GM12864 (cell line): Measurements from ENCODE around the gene NEB.

Experiments
- DNase-seq: peaks from one replicate; pipeline ENCODE4 v3.0.0-alpha.2; 2011; ENCODE audit warnings: low read depth
- H3K4me3 ChIP-seq: 2 replicates; pipeline ENCODE4 v1.5.1; 2011; ENCODE audit warnings: mild to moderate bottlenecking, low read depth, low read length, control low read depth
- TF ChIP-seq, protein P1 (sequence below): IDR thresholded peaks from 2 replicates; pipeline ENCODE4 v1.5.1; 2011; ENCODE audit warnings: low read depth, mild to moderate bottlenecking, moderate library complexity, low read length, control low read depth, inconsistent platforms; ENCODE audit errors: missing control alignments

The NEB gene

DNA sequence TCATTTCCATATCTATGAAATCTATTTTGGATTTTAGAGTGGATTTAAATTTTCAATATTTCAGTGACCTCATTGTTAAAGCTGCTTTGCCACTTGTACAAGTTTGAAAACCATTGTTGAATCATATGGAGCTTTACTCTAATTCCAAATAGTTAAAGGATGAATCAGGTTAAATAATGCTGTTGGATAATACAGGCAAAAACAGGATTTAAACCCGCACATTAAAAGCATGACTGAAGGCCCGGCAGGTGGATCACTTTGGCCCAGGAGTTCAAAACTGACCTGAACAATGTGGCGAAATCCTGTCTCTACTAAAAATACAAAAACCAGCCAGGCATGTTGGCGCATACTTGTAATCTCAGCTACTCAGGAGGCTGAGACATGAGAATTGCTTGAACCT, 256.3 kb downstream of the NEB start:
- no peak for DNase-seq
- TF ChIP-seq, protein P1, sequence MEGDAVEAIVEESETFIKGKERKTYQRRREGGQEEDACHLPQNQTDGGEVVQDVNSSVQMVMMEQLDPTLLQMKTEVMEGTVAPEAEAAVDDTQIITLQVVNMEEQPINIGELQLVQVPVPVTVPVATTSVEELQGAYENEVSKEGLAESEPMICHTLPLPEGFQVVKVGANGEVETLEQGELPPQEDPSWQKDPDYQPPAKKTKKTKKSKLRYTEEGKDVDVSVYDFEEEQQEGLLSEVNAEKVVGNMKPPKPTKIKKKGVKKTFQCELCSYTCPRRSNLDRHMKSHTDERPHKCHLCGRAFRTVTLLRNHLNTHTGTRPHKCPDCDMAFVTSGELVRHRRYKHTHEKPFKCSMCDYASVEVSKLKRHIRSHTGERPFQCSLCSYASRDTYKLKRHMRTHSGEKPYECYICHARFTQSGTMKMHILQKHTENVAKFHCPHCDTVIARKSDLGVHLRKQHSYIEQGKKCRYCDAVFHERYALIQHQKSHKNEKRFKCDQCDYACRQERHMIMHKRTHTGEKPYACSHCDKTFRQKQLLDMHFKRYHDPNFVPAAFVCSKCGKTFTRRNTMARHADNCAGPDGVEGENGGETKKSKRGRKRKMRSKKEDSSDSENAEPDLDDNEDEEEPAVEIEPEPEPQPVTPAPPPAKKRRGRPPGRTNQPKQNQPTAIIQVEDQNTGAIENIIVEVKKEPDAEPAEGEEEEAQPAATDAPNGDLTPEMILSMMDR: no peak

DNA sequence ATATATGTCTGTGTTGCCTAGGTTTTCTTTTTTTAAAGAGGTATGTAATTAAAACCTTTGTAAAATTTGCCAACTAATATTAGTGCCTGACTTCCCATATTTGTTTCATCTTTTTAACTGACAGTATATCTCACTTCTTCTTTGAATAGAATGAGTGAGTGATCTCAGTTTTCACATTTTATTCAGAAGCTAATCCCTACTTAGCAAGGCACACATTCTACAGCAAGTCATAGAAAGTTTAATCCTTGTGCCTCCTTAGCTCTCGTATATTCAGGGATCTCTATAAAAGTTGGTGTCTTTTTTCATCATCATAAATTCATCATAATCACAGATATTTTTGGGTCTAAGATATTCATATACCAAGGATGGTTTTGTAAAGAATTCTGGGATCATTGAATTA, 258.0 kb downstream of the NEB start:
- DNase-seq: no peak
- TF ChIP-seq, protein P1: no peak
- H3K4me3 ChIP-seq: no peak overlapping the region

More for the DNA sequence above, 256.3 kb downstream of the NEB start:
- no peak overlapping the region for H3K4me3 ChIP-seq

DNA sequence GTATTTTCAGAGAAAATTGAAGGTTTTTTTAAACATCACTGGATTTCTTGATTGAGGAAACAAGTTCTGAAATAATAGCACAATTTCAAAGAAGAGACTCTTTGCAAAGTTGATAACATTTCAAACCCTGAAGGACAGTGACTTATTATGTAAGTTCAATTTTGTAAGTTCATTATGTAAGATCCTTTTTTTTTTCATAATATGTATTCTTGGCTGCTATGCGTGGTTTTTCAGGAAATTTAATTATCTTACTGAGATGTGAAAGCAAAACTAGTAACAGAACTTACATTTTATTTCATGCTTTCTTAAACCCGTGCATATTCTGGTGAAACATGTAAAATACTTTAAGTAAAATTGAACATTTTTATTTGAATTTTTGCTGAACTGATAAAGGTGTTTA, 259.2 kb downstream of the NEB start:
- DNase-seq: no peak
- TF ChIP-seq, protein P1: no peak
- H3K4me3 ChIP-seq: no peak overlapping the region

DNA sequence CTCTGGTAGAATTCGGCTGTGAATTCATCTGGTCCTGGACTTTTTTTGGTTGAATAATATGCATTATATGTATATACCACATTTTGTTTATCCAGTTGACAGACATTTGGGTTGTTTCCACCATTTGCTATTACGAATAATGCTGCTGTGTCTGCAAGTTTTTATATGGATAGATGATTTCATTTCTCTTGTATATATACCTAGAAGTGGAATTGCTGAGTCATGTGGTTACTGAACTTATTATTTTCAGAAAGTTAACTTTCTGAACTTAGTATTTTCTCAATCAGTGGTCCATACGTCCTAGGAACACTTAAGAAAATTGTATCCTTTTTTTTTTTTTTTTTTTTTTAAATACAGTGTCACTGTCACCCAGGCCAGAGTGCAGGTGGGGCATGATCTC, 261.3 kb downstream of the NEB start:
- DNase-seq: no peak
- no peak overlapping the region for H3K4me3 ChIP-seq
- TF ChIP-seq, protein P1: no peak

DNA sequence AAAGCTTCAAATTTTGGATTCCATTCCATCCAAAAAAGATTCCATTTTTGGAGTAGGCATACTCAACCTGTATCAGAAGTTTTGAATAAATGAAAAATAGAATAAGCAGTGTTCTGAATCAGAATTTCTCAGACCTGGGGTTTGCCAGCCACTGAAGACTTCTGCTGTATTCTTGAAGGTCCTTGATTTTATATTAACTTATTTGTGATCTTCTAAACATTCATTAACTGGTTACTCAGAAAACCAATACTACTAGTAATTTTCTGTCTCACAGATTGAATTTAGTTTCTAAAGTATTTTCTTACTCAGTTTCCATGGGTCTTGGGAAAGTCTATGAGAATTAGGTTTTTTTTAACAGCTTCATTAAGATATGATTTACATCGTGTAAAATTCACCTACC, 263.7 kb downstream of the NEB start:
- no peak for DNase-seq
- TF ChIP-seq, protein P1: no peak

DNA sequence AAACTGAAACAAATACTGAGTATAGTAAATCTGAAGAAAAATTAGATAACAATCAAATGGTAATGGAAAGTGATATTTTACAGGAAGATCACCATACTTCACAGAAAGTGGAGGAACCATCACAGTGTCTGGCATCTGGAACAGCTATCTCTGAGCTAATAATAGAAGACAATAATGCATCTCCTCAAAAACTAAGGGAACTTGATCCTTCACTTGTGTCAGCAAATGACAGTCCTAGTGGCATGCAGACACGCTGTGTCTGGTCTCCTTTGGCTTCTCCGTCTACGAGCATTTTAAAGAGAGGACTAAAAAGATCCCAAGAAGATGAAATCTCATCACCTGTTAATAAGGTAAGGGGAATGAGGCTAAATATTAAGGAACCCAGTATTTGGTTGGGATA, 268.5 kb downstream of the NEB start:
- TF ChIP-seq, protein P1: no peak
- H3K4me3 ChIP-seq: no peak overlapping the region
- no peak for DNase-seq

More for the DNA sequence above, 263.7 kb downstream of the NEB start:
- H3K4me3 ChIP-seq: no peak overlapping the region

DNA sequence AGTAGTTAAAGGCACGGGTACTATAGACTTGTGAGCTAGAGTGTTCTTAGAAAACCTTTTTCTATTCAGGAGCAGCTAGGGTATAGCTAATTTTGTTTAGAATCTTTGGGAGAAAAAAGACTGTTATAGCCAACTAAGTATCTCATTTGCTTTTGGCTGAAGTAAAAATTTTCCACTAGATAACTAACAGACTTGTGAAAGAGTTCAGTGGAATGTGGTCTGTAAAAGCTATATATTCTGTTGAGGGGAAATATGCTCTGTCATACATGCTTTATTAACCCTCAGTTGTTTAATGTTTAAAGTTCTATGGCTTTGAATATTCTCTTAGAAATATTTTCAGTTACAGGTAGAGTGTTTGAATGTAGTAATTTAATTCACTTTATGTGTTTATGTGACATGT, 274.9 kb downstream of the NEB start:
- TF ChIP-seq, protein P1: no peak
- no peak for DNase-seq
- H3K4me3 ChIP-seq: no peak overlapping the region
